ENCODE measurements around the gene TIMM23.
"Not testable (repeated sequence)": the region's sequence is repeated elsewhere in the genome, so short reads cannot be mapped to it uniquely, and the experiment has no call there.

The TIMM23 gene

DNA sequence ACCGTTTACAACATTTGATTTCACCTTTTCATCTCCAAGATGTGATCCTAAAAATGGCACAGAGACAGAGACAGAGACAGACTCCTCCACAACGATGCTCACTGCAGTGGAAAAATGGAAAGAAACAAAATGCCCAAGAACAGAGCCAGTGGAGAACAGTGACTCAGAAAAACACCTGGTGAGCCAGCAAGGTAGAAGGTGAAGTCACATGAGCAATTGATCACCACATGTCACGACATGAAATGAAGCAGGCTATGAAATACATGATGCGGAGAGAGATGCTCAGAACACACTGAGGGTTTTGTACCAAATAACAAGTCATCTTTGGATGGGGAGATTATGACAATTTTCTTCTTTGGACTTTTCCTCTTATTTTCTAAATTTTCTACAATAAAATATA, 70.2 kb downstream of the TIMM23 start:
- Histone ChIP-seq H3F3A (ENCODE audit: insufficient read depth) (no peaks in the 10 kb centered on the region), H3K9me3 (ENCODE audit: insufficient read depth, low read length) (no peaks in the 10 kb centered on the region), H3K27me3 (ENCODE audit: low read length) (no peaks in the 10 kb centered on the region), H3K9me2 (replicated peaks; ENCODE audit: insufficient read depth, low read length) (no peaks in the 10 kb centered on the region), H2AFZ (ENCODE audit: low read depth, low read length, severe bottlenecking) (no peak overlapping the region), H3K9ac (ENCODE audit: low read length) (no peak overlapping the region), H3K4me3 (ENCODE audit: insufficient read depth, low read length, poor library complexity, severe bottlenecking) (no peak overlapping the region), H3K36me3 (ENCODE audit: low read length) (no peaks in the 10 kb centered on the region), H4K20me1 (ENCODE audit: low read depth, low read length) (no peaks in the 10 kb centered on the region), H3K27ac (ENCODE audit: low read depth, low read length) (no peak overlapping the region), H3K4me2 (ENCODE audit: low read depth, low read length, poor library complexity, severe bottlenecking) (no peak overlapping the region), H3K79me2 (ENCODE audit: insufficient read depth, low read length) (no peaks in the 10 kb centered on the region)
- TF ChIP-seq, protein P1, sequence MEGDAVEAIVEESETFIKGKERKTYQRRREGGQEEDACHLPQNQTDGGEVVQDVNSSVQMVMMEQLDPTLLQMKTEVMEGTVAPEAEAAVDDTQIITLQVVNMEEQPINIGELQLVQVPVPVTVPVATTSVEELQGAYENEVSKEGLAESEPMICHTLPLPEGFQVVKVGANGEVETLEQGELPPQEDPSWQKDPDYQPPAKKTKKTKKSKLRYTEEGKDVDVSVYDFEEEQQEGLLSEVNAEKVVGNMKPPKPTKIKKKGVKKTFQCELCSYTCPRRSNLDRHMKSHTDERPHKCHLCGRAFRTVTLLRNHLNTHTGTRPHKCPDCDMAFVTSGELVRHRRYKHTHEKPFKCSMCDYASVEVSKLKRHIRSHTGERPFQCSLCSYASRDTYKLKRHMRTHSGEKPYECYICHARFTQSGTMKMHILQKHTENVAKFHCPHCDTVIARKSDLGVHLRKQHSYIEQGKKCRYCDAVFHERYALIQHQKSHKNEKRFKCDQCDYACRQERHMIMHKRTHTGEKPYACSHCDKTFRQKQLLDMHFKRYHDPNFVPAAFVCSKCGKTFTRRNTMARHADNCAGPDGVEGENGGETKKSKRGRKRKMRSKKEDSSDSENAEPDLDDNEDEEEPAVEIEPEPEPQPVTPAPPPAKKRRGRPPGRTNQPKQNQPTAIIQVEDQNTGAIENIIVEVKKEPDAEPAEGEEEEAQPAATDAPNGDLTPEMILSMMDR (IDR thresholded peaks at IDR 0.05; ENCODE audit: insufficient read depth, low read length, poor library complexity, severe bottlenecking): no peak
- no peak for TF ChIP-seq EZH2phosphoT487 (conservative IDR thresholded peaks at IDR 0.05; ENCODE audit: low read length)

DNA sequence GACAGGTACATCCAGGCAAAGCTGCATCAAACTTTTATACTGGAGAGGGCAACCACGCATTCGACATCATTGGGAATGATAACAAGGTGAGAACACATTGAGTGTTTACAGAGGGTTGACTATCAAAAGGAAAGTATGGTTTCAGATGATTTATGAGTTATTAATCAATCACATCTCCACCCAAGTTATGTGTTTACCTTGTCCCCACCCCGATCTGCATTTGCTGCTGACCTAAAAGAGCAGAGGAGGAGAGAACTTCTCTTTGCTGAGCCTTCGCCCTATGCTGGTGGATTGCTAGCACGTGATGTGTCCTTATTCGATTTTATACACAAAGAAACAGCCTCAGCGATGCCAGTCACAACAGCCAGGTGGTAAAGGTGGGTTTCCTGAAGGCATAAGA, 74.0 kb downstream of the TIMM23 start, which contains the start of gene MSMB:
MSMB (minus strand) TSS at position 9 of the 400 bp plus-strand sequence. CDS start 32 bp downstream, outside the sequence.
- Histone ChIP-seq H3K4me3 (ENCODE audit: insufficient read depth, low read length, poor library complexity, severe bottlenecking) (no peak within 1 kb of the TSS), H2AFZ (ENCODE audit: low read depth, low read length, severe bottlenecking) (no peak within 1 kb of the TSS), H3K27ac (ENCODE audit: low read depth, low read length) (no peak within 1 kb of the TSS), H3K79me2 (ENCODE audit: insufficient read depth, low read length) (no peaks in the 10 kb centered on the region), H3K9me2 (replicated peaks; ENCODE audit: insufficient read depth, low read length) (no peaks in the 10 kb centered on the region), H3F3A (ENCODE audit: insufficient read depth) (no peaks in the 10 kb centered on the region), H3K9me3 (ENCODE audit: insufficient read depth, low read length) (no peaks in the 10 kb centered on the region), H3K27me3 (ENCODE audit: low read length) (no peaks in the 10 kb centered on the region), H3K4me2 (ENCODE audit: low read depth, low read length, poor library complexity, severe bottlenecking) (no peak within 1 kb of the TSS), H4K20me1 (ENCODE audit: low read depth, low read length) (no peaks in the 10 kb centered on the region), H3K36me3 (ENCODE audit: low read length) (no peaks in the 10 kb centered on the region), H3K9ac (ENCODE audit: low read length) (no peak within 1 kb of the TSS)
- TF ChIP-seq, protein P1 (IDR thresholded peaks at IDR 0.05; ENCODE audit: insufficient read depth, low read length, poor library complexity, severe bottlenecking): no peak
- TF ChIP-seq EZH2phosphoT487 (conservative IDR thresholded peaks at IDR 0.05; ENCODE audit: low read length): no peak

DNA sequence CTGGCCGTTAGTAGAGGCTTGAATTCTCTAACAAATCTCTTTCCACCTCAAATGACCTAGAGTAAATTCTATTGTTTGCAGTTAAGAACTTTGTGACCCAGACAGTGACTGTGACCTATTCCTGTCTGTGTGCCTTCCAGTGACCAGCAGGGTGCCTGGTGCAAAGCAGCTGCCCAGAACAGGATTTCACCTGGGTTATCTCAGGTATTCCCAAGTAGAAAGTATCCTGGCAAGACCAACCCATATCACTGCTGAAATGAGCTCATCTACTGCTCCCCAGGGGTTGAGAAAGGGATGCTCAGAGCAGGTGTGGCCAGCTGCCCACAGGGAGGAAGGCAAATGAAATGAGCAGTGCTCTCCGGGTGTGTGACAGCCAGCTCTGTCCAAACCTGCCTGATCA, 75.9 kb downstream of the TIMM23 start:
- Histone ChIP-seq H2AFZ (ENCODE audit: low read depth, low read length, severe bottlenecking) (no peak overlapping the region), H3K9ac (ENCODE audit: low read length) (no peak overlapping the region), H3K9me3 (ENCODE audit: insufficient read depth, low read length) (no peaks in the 10 kb centered on the region), H3K36me3 (ENCODE audit: low read length) (no peaks in the 10 kb centered on the region), H3F3A (ENCODE audit: insufficient read depth) (no peaks in the 10 kb centered on the region), H3K27ac (ENCODE audit: low read depth, low read length) (no peak overlapping the region), H3K79me2 (ENCODE audit: insufficient read depth, low read length) (no peaks in the 10 kb centered on the region), H3K27me3 (ENCODE audit: low read length) (no peaks in the 10 kb centered on the region), H3K9me2 (replicated peaks; ENCODE audit: insufficient read depth, low read length) (no peaks in the 10 kb centered on the region), H3K4me3 (ENCODE audit: insufficient read depth, low read length, poor library complexity, severe bottlenecking) (no peak overlapping the region), H4K20me1 (ENCODE audit: low read depth, low read length) (no peaks in the 10 kb centered on the region), H3K4me2 (ENCODE audit: low read depth, low read length, poor library complexity, severe bottlenecking) (no peak overlapping the region)
- TF ChIP-seq, protein P1 (IDR thresholded peaks at IDR 0.05; ENCODE audit: insufficient read depth, low read length, poor library complexity, severe bottlenecking): no peak
- TF ChIP-seq EZH2phosphoT487 (conservative IDR thresholded peaks at IDR 0.05; ENCODE audit: low read length): no peak

DNA sequence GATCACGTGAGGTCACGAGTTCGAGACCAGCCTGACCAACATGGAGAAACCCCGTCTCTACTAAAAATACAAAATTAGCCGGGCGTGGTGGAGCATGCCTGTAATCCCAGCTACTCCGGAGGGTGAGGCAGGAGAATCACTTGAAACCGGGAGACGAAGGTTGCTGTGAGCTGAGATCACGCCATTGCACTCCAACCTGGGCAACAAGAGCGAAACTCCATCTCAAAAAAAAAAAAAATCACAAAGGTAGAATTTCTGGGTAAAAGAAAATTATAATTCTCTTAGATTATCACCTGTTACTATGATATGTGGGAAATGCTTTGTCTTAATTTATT, 77.2 kb downstream of the TIMM23 start:
- H3K9me3 ChIP-seq (ENCODE audit: insufficient read depth, low read length); H3K79me2 ChIP-seq (ENCODE audit: insufficient read depth, low read length); H3K4me3 ChIP-seq (ENCODE audit: insufficient read depth, low read length, poor library complexity, severe bottlenecking); H3F3A ChIP-seq (ENCODE audit: insufficient read depth); H3K9ac ChIP-seq (ENCODE audit: low read length); H3K27me3 ChIP-seq (ENCODE audit: low read length); H2AFZ ChIP-seq (ENCODE audit: low read depth, low read length, severe bottlenecking); H3K27ac ChIP-seq (ENCODE audit: low read depth, low read length); H3K4me2 ChIP-seq (ENCODE audit: low read depth, low read length, poor library complexity, severe bottlenecking); H4K20me1 ChIP-seq (ENCODE audit: low read depth, low read length); H3K9me2 ChIP-seq (replicated peaks; ENCODE audit: insufficient read depth, low read length); H3K36me3 ChIP-seq (ENCODE audit: low read length): not testable (repeated sequence)
